ENCODE measurements around the gene MED27. TPM values are rescaled to one million over a fixed set of nuclear protein-coding genes. Genes with fewer than 3 reads are reported as not detected.

The MED27 gene
- total RNA-seq, 2 experiments from 2014 or later = 31.3 to 32.9 TPM

DNA sequence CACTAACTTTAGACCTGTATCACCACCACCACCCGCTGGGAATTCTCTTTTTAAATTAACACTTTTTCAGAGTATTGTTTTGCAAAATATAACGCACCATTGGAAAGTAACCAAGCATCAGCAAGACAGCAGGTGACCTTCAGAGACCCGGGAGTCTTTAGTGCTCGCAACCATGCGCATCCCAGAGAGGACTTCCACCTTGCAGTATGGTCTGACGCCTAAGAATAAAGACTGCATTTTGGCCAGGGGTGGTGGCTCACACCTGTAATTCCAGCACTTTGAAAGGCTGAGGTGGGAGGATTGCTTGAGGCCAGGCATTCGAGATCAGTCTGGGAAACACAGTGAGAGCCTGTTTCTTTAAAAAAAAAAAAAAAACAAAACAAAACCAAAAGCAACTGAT, 113.8 kb downstream of the MED27 start:
- Mint-ChIP-seq H3K4me1 (no peaks in the 10 kb centered on the region), H3K4me3 (no peak overlapping the region), H3K9me3 (no peaks in the 10 kb centered on the region), H3K27ac (no peak overlapping the region), H3K27me3 (no peaks in the 10 kb centered on the region), H3K36me3 (peaks cover 11% of the 10 kb centered on the region)
- no peak for DNase-seq

GRCh38 chr9:131965103-131965502, 114.6 kb downstream of the MED27 start:
- Mint-ChIP-seq H3K36me3 (peaks cover 11% of the 10 kb centered on the region), H3K27me3 (no peaks in the 10 kb centered on the region)

DNA sequence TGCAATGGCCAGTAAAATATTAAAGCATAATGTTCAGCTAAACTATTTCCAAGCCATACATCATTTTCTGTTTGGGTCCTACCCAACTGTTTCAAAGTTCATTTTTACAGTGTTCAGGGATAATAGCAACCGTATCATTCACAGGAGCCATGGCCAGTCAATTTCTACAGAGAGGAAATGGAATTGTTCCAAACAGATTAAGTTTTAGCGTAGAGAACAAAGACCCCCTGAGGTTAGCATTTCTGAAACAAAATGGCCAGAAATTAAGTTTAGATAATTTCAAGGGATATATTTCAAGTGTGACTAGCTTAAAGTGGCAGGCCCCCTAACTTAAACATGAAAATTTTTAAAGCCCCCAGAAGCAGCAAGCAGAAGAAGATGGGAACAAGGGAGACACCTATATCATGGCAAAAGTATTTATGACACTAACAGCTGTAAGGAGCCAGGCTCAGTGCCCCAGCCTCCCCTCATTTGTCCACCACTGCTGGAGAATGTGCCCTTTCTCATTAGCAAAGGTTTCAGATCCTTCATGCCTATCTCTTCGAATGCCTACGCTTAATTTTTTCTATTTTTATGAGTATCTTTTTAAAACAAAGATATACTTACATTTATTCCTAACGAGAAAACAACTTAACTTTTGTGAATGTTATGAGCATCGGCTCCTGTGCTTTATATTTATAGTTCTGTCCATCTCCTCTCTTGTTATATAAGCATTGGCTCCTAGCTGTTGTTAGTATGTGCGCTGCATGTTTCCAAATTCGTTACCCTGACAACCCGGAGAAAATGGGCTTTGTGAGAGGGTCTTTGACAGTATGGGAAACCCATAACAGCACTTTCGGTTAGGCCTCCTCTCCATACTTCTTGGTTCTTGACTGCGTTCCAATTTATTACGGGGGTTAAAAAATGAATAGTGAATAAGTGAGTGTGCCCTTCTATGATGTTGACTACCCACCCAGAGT, 116.3 kb downstream of the MED27 start:
- Mint-ChIP-seq H3K36me3 (peaks cover 11% of the 10 kb centered on the region), H3K27me3 (no peaks in the 10 kb centered on the region), H3K4me1 (no peaks in the 10 kb centered on the region), H3K9me3 (no peaks in the 10 kb centered on the region), H3K4me3 (no peak overlapping the region), H3K27ac (no peak overlapping the region)
- DNase-seq = no peak

More at GRCh38 chr9:131965103-131965502, 114.6 kb downstream of the MED27 start:
- H3K9me3 Mint-ChIP-seq = no peaks in the 10 kb centered on the region
- H3K27ac Mint-ChIP-seq = no peak overlapping the region
- H3K4me1 Mint-ChIP-seq = no peaks in the 10 kb centered on the region
- DNase-seq = no peak
- H3K4me3 Mint-ChIP-seq = no peak overlapping the region

DNA sequence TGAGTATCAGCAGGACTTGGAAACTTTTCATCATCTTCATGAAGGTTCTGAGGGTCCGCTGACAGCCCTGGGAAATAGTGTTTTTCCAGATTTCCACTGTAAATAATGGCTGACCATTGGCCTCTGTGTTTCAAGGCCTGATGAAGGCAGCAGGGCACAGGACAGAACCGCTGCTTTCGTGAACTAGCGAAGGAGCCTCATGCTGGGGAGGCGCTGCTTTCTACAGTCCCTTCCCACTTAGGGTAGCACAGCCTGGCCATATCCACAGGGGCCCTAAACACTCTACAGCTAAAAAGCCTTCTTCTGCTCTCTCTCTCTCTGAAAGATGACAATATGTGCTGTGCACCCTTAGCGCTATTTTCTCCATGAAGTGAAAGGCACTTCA, 118.2 kb downstream of the MED27 start:
- H3K4me1 Mint-ChIP-seq = no peaks in the 10 kb centered on the region

GRCh38 chr9:131960851-131961495, 118.7 kb downstream of the MED27 start:
- Mint-ChIP-seq H3K36me3 (peaks cover 14% of the 10 kb centered on the region), H3K27me3 (no peaks in the 10 kb centered on the region), H3K9me3 (no peaks in the 10 kb centered on the region), H3K4me3 (no peak overlapping the region), H3K4me1 (no peaks in the 10 kb centered on the region), H3K27ac (no peak overlapping the region)
- DNase-seq = no peak

More for the DNA sequence above, 118.2 kb downstream of the MED27 start:
- H3K27ac Mint-ChIP-seq = no peak overlapping the region
- H3K36me3 Mint-ChIP-seq = peaks cover 14% of the 10 kb centered on the region
- H3K9me3 Mint-ChIP-seq = no peaks in the 10 kb centered on the region
- DNase-seq = no peak
- H3K27me3 Mint-ChIP-seq = no peaks in the 10 kb centered on the region
- no peak overlapping the region for H3K4me3 Mint-ChIP-seq

DNA sequence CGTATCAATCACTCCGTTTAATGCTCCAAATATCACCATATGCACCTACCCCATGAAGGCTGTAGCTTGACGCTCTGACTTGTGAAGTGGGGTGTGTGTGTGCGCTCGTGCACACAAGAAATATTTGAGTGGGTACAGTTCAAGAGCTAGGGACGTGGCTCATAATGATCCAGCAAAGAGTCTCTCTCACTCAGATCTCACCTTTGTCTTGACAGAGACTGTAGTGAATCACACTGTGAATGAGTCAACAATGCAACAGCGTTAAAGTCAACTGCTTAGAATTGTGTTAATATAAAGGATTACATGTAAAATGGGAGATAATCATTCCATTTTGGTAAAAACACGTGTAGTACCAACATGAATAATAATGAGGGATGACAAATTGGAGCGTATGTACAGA, 119.4 kb downstream of the MED27 start:
- H3K4me1 Mint-ChIP-seq = no peaks in the 10 kb centered on the region
- no peaks in the 10 kb centered on the region for H3K27me3 Mint-ChIP-seq
- DNase-seq = no peak
- H3K9me3 Mint-ChIP-seq = no peaks in the 10 kb centered on the region
- H3K36me3 Mint-ChIP-seq = peaks cover 14% of the 10 kb centered on the region
- no peak overlapping the region for H3K4me3 Mint-ChIP-seq
- H3K27ac Mint-ChIP-seq = no peak overlapping the region

- Mint-ChIP-seq H3K4me3 (no peak overlapping the region), H3K4me1 (no peaks in the 10 kb centered on the region), H3K27me3 (no peaks in the 10 kb centered on the region), H3K9me3 (no peaks in the 10 kb centered on the region), H3K36me3 (peaks cover 11% of the 10 kb centered on the region), H3K27ac (no peak overlapping the region)
- no peak for DNase-seq
These were observed 119.8 kb downstream of the MED27 start for GRCh38 chr9:131959887-131960286.

GRCh38 chr9:131959056-131959455, 120.6 kb downstream of the MED27 start:
- Mint-ChIP-seq H3K36me3 (peaks cover 8% of the 10 kb centered on the region), H3K27me3 (no peaks in the 10 kb centered on the region), H3K27ac (no peak overlapping the region), H3K9me3 (no peaks in the 10 kb centered on the region), H3K4me1 (no peaks in the 10 kb centered on the region), H3K4me3 (no peak overlapping the region)
- no peak for DNase-seq

DNA sequence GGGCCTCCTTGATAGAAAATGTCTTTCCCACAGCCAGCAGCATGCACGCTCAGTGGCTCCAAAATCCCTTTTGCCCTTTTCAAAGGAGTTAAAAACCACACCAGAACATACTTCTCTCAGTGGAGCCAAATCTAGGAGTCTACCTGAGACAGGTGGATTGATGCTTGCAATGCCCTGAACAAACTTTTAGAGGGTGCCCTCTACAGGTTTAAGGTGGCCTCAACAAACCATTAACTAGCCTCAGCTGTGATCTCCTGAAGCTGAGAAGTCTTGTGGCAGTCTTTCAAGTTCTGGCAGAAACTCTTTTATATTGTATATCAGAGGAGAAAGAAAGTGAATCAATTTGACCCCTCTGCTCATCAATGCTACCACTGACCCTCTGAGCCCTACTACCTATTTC, 125.4 kb downstream of the MED27 start:
- Mint-ChIP-seq H3K9me3 (no peaks in the 10 kb centered on the region), H3K36me3 (peaks cover 6% of the 10 kb centered on the region)
- DNase-seq = no peak

GRCh38 chr9:131951905-131952304, 127.8 kb downstream of the MED27 start:
- DNase-seq = no peak
- Mint-ChIP-seq H3K4me1 (no peaks in the 10 kb centered on the region), H3K27me3 (no peaks in the 10 kb centered on the region), H3K27ac (no peak overlapping the region), H3K36me3 (peaks cover 8% of the 10 kb centered on the region), H3K9me3 (no peaks in the 10 kb centered on the region), H3K4me3 (no peak overlapping the region)

More for the DNA sequence above, 125.4 kb downstream of the MED27 start:
- no peaks in the 10 kb centered on the region for H3K4me1 Mint-ChIP-seq
- no peak overlapping the region for H3K4me3 Mint-ChIP-seq
- no peaks in the 10 kb centered on the region for H3K27me3 Mint-ChIP-seq
- no peak overlapping the region for H3K27ac Mint-ChIP-seq

GRCh38 chr9:131951155-131951554, 128.5 kb downstream of the MED27 start:
- no peak for DNase-seq
- no peaks in the 10 kb centered on the region for H3K9me3 Mint-ChIP-seq
- H3K27me3 Mint-ChIP-seq = no peaks in the 10 kb centered on the region

GRCh38 chr9:131950487-131950886, 129.2 kb downstream of the MED27 start:
- peaks cover 5% of the 10 kb centered on the region for H3K36me3 Mint-ChIP-seq
- H3K27ac Mint-ChIP-seq = no peak overlapping the region
- H3K27me3 Mint-ChIP-seq = no peaks in the 10 kb centered on the region
- DNase-seq = no peak
- H3K9me3 Mint-ChIP-seq = no peaks in the 10 kb centered on the region
- no peaks in the 10 kb centered on the region for H3K4me1 Mint-ChIP-seq
- H3K4me3 Mint-ChIP-seq = no peak overlapping the region

More at GRCh38 chr9:131951155-131951554, 128.5 kb downstream of the MED27 start:
- no peaks in the 10 kb centered on the region for H3K4me1 Mint-ChIP-seq
- H3K4me3 Mint-ChIP-seq = no peak overlapping the region
- peaks cover 5% of the 10 kb centered on the region for H3K36me3 Mint-ChIP-seq
- H3K27ac Mint-ChIP-seq = no peak overlapping the region

DNA sequence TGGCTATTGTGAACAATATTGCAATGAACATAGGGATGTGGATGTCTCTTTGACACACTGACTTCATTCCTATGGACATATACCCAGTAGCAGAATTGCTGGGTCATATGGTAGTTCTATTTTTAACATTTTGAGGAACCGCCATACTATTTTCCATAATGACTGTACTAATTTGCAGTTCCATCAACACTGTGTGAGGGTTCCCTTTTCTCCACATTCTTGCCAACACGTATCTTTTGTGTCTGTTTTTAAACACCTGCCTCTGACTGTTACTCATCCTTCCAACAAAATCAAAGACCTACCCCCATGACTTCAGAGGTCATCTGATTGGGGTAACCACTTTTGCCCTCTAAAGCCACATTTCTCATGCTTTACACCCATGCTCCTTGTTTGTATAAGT, 133.5 kb downstream of the MED27 start:
- no peaks in the 10 kb centered on the region for H3K9me3 Mint-ChIP-seq
- no peak for DNase-seq
- no peak overlapping the region for H3K4me3 Mint-ChIP-seq
- H3K27me3 Mint-ChIP-seq = no peaks in the 10 kb centered on the region
- H3K36me3 Mint-ChIP-seq = peaks cover 9% of the 10 kb centered on the region
- H3K4me1 Mint-ChIP-seq = no peaks in the 10 kb centered on the region
- H3K27ac Mint-ChIP-seq = no peak overlapping the region

GRCh38 chr9:131943351-131943841, 136.3 kb downstream of the MED27 start:
- Mint-ChIP-seq H3K27me3 (no peaks in the 10 kb centered on the region), H3K9me3 (no peaks in the 10 kb centered on the region), H3K4me3 (no peak overlapping the region), H3K36me3 (peaks cover 5% of the 10 kb centered on the region), H3K4me1 (no peaks in the 10 kb centered on the region), H3K27ac (no peak overlapping the region)
- no peak for DNase-seq

- DNase-seq = no peak
- no peaks in the 10 kb centered on the region for H3K9me3 Mint-ChIP-seq
- H3K4me1 Mint-ChIP-seq = no peaks in the 10 kb centered on the region
- H3K27me3 Mint-ChIP-seq = no peaks in the 10 kb centered on the region
- H3K36me3 Mint-ChIP-seq = peaks cover 16% of the 10 kb centered on the region
- H3K27ac Mint-ChIP-seq = no peak overlapping the region
- H3K4me3 Mint-ChIP-seq = no peak overlapping the region
These were observed 137.4 kb downstream of the MED27 start for GRCh38 chr9:131942146-131942720.

All from activated naive CD8-positive, alpha-beta T cell treated with anti-CD3 and anti-CD28 coated beads for 36 hours (primary cell).